Naive B cell (primary cell): ENCODE measurements around the gene SMIM32. TPM values are rescaled to one million over a fixed set of nuclear protein-coding genes. Genes with fewer than 3 reads are reported as not detected.
A peak's percentile ranks its signal among the peaks of the same experiment; 100 is the strongest.

Source experiments
- ATAC-seq, 2 donors: fragments of 150-1000 bp; cut with Tn5 transposase; 2 replicates each; pipeline ENCODE4 v1.10.0; 2021; ENCODE audit warnings: low read depth in 2 of 2, mild to moderate bottlenecking in 2 of 2, moderate library complexity in 2 of 2
- DNase-seq: peaks from one replicate; pipeline ENCODE4 v3.0.0; 2022
- H3K27ac Mint-ChIP-seq, 6 donors: one replicate each; pipeline ENCODE4 v1.8.0; 2020 to 2022; ENCODE audit warnings: mild to moderate bottlenecking in 6 of 6, mixed read lengths in 6 of 6, moderate library complexity in 5 of 6, inconsistent platforms in 2 of 6
- H3K27me3 Mint-ChIP-seq, 3 donors: one replicate each; pipeline ENCODE4 v1.8.0; 2021 to 2022; ENCODE audit warnings: mixed read lengths in 3 of 3, mild to moderate bottlenecking in 1 of 3
- H3K36me3 Mint-ChIP-seq, 2 donors: one replicate each; pipeline ENCODE4 v1.8.0; 2020 to 2022; ENCODE audit warnings: mixed read lengths in 2 of 2, inconsistent platforms in 1 of 2, mild to moderate bottlenecking in 1 of 2
- H3K4me1 Mint-ChIP-seq, 3 donors: one replicate each; pipeline ENCODE4 v1.8.0; 2020 to 2022; ENCODE audit warnings: mixed read lengths in 3 of 3, inconsistent platforms in 1 of 3, mild to moderate bottlenecking in 1 of 3, moderate library complexity in 1 of 3
- H3K4me3 Mint-ChIP-seq, 8 donors: one replicate each; pipeline ENCODE4 v1.8.0; 2020 to 2022; ENCODE audit warnings: mild to moderate bottlenecking in 8 of 8, mixed read lengths in 8 of 8, moderate library complexity in 8 of 8, inconsistent platforms in 2 of 8
- H3K9me3 Mint-ChIP-seq, 7 donors: one replicate each; pipeline ENCODE4 v1.8.0; 2020 to 2022; ENCODE audit warnings: mixed read lengths in 7 of 7, mild to moderate bottlenecking in 5 of 7, inconsistent platforms in 2 of 7, moderate library complexity in 1 of 7
- polyA plus RNA-seq, 6 donors: library from polyadenylated mRNA; unstranded; fragments of 300-500 nt; fragmentation: Illumina TruSeq; gene quantifications; one replicate each; pipeline ENCODE4 v1.2.3, GENCODE V29; 2021; ENCODE audit warnings: low read depth in 6 of 6

SMIM32 gene
- polyA plus RNA-seq, 6 donors from 2014 or later = not detected

DNA sequence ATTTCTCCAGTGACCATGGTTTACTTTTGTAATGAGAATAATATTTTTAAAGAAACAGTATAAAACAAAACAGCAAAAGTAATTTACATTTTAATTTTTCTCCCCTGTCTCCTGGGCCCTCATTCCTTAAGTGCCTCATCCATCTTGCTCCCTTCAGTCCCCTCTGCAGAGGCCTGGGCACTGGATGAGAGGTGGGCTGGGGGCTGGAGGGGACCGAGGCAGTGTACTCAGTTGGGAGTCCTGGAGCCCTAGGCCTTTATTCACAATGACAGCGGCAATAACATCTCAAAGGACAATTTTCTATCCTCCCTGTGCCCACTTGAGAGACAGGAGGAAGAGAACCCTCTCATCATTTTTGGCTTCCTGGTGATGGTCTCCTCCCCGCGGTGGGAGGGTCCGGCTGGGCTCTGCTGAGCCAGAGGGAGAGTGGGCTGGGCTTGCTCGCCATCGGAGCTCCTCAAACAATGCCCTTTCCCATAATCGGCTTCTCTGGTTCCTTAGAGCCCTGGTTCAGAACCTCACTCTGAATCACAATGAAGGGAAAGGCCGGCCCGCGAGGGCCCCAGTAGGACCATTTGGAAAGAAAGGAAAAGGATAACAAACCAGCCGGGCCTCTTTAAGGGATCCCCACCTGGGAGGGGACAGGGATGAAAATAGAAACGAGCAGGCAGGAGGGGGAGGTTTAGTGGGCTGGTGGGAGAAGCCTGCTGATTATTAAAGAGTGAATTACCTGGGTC is 9.7 kb upstream of the SMIM32 start:
- Mint-ChIP-seq H3K4me3 (peak overlapping the region in 1 of 8 donors; percentile 50), H3K27me3 (peaks cover 12 to 67% (median 58%) of the 10 kb centered on the region in 3 donors), H3K4me1 (no peaks in the 10 kb centered on the region), H3K36me3 (no peaks in the 10 kb centered on the region), H3K27ac (peak overlapping the region in 1 of 6 donors; percentile 25), H3K9me3 (peaks cover 0 to 4% (median 0%) of the 10 kb centered on the region in 7 donors)
- no peak for ATAC-seq
- DNase-seq = no peak

GRCh38 chr5:136201870-136202269 is 8.9 kb upstream of the SMIM32 start:
- no peak for ATAC-seq
- Mint-ChIP-seq H3K27ac (peak overlapping the region in 1 of 6 donors; percentile 35), H3K9me3 (peaks cover 0 to 4% (median 0%) of the 10 kb centered on the region in 7 donors), H3K4me1 (no peaks in the 10 kb centered on the region), H3K4me3 (no peak overlapping the region), H3K27me3 (peaks cover 19 to 74% (median 64%) of the 10 kb centered on the region in 3 donors), H3K36me3 (no peaks in the 10 kb centered on the region)
- no peak for DNase-seq

- Mint-ChIP-seq H3K36me3 (no peaks in the 10 kb centered on the region), H3K4me3 (no peak overlapping the region), H3K27me3 (peaks cover 26 to 79% (median 70%) of the 10 kb centered on the region in 3 donors), H3K4me1 (no peaks in the 10 kb centered on the region), H3K9me3 (peaks cover 0 to 4% (median 0%) of the 10 kb centered on the region in 7 donors), H3K27ac (peak overlapping the region in 1 of 6 donors; percentile 42)
- ATAC-seq (no peak), DNase-seq (no peak)
Observed at GRCh38 chr5:136200761-136201160, 7.8 kb upstream of the SMIM32 start.

DNA sequence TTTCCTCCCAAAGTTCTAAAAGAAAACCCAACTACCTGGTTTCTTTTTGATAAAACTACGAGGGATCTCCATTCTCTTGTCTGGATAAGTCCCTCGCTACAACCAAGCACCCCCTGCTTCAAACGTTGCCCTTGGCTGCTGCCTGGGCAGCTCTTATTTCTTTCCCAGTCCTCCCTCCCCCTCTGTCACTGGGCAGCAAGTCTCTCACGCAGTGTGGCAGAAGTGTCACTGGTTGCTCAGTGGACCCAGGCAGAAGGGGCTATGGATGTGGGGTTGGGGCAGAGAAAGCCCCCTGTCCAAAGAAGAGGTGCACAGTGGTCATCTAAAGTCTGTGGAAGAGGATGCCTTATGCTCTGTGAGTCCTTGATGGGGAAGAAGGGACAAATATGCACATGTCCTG is 7.2 kb upstream of the SMIM32 start:
- Mint-ChIP-seq H3K9me3 (no peaks in the 10 kb centered on the region), H3K27ac (no peak overlapping the region), H3K36me3 (no peaks in the 10 kb centered on the region), H3K4me3 (no peak overlapping the region), H3K27me3 (peaks cover 21 to 79% (median 76%) of the 10 kb centered on the region in 3 donors), H3K4me1 (no peaks in the 10 kb centered on the region)
- ATAC-seq = no peak
- no peak for DNase-seq

DNA sequence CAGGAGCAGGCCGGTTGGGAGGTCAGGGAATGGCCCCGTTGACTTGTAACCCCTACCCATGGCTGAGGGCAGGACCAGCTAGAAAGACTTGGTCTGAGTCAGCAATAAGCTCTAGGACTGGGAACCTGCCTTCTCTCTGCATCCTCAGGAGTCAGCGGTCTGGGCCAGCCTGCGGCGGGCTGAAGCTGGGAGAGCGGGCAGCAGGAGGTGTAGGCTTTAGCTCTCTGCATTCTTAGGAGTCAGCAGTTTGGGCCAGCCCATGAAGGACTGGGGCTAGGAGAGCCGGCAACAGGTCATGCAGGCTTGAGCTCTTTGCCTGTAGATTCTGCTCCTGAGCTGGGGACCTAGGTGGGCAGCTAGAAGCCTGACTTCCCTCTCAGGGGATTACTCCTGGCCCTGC is 6.4 kb upstream of the SMIM32 start:
- Mint-ChIP-seq H3K27me3 (peaks cover 24 to 84% (median 81%) of the 10 kb centered on the region in 3 donors), H3K4me1 (no peaks in the 10 kb centered on the region), H3K4me3 (no peak overlapping the region), H3K36me3 (no peaks in the 10 kb centered on the region), H3K27ac (no peak overlapping the region), H3K9me3 (no peaks in the 10 kb centered on the region)
- ATAC-seq = no peak
- no peak for DNase-seq

DNA sequence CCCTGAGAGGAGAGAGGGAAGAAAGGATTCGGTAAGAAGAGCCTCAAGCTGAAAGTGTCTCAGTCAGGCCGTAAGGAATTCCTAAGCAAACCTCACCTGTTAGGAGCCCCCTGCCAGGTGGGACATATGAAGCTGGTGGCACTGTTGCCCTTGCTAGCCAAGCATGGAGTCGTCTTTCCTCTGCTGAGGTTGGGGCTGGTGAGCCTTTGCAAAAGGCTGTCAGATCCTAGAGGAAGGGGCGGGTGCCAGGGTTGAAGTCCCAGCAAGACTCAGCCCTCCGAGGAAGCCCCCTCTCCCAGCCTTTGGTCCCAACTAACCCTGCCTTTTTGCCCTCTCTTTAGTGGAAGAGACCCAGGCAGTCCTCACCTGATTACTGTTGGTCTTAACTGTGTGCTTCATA is 5.5 kb upstream of the SMIM32 start:
- H3K4me1 Mint-ChIP-seq = peaks cover 0 to 4% (median 2%) of the 10 kb centered on the region in 3 donors
- no peaks in the 10 kb centered on the region for H3K9me3 Mint-ChIP-seq
- no peak overlapping the region for H3K4me3 Mint-ChIP-seq
- peaks cover 28 to 84% (median 81%) of the 10 kb centered on the region in 3 donors for H3K27me3 Mint-ChIP-seq
- no peaks in the 10 kb centered on the region for H3K36me3 Mint-ChIP-seq
- H3K27ac Mint-ChIP-seq = no peak overlapping the region
- DNase-seq (no peak), ATAC-seq (no peak)

DNA sequence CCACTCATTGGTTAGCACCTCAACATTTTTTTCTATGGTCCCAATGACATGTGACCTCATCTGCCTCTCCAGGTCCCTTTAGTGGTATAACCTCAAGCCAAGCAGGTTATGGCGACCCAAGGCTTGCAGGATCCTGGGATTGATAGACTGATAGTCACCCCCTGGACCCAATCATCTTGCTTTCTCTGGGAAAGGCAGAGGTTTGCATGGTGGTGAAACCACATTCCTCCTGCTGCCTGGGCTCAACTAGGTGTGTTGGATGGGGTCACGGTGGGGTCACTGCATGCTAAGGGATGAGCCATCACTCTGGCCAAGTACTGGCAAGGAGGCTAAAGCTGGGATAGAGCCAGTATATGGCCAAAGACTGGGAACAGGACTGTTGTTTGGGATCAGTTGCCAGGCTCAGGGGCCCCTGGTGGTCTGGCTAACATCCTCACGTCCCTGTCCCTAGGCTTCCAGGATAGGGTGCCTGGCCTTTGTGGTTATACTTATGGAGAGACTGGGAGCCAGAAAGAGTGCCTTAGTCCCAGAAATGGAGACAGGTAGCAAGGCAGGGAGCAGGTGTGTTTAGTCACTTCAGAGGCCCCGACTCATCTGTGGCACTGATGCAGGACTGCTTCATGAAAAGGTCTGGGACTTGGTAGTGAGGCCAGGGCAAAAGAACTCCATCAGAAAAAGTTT is 4.6 kb upstream of the SMIM32 start:
- H3K36me3 Mint-ChIP-seq = no peaks in the 10 kb centered on the region
- H3K27me3 Mint-ChIP-seq = peaks cover 28 to 83% (median 81%) of the 10 kb centered on the region in 3 donors
- no peak overlapping the region for H3K4me3 Mint-ChIP-seq
- ATAC-seq (no peak), DNase-seq (no peak)
- H3K4me1 Mint-ChIP-seq = peaks cover 0 to 4% (median 4%) of the 10 kb centered on the region in 3 donors
- no peaks in the 10 kb centered on the region for H3K9me3 Mint-ChIP-seq
- H3K27ac Mint-ChIP-seq = no peak overlapping the region

- no peak for ATAC-seq
- no peak for DNase-seq
- peaks cover 0 to 11% (median 8%) of the 10 kb centered on the region in 3 donors for H3K4me1 Mint-ChIP-seq
- peak overlapping the region in 1 of 8 donors; percentile 16 for H3K4me3 Mint-ChIP-seq
- H3K36me3 Mint-ChIP-seq = no peaks in the 10 kb centered on the region
- peaks cover 28 to 81% (median 79%) of the 10 kb centered on the region in 3 donors for H3K27me3 Mint-ChIP-seq
- no peaks in the 10 kb centered on the region for H3K9me3 Mint-ChIP-seq
- peak overlapping the region in 1 of 6 donors; percentile 62 for H3K27ac Mint-ChIP-seq
Observed at GRCh38 chr5:136195971-136196820, 3.2 kb upstream of the SMIM32 start.

DNA sequence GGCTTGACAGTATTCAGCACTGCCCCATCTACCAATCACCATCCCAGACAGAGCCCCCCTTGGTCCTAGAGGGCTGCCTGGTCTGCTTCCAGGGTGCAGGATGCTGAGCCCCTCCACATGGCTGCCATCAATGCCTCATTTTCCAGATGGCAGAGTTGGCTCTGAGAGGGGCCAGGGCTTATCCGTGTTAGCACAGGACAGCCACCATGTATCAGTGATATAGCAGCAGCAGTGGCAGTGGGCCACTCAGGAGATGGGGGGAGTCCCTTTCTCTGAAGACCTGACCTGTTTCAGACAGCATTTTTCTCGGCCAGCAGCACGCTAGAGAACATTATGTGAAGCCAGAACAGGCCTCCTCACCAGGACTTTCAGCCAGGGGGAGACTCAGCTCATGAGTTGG is 1.6 kb upstream of the SMIM32 start:
- Mint-ChIP-seq H3K27ac (no peak overlapping the region), H3K36me3 (no peaks in the 10 kb centered on the region), H3K9me3 (no peaks in the 10 kb centered on the region), H3K4me3 (no peak overlapping the region), H3K27me3 (peaks cover 41 to 80% (median 76%) of the 10 kb centered on the region in 3 donors), H3K4me1 (peaks cover 0 to 12% (median 8%) of the 10 kb centered on the region in 3 donors)
- ATAC-seq (no peak), DNase-seq (no peak)

GRCh38 chr5:136193322-136193935 is 467 bp upstream of the SMIM32 start:
- ATAC-seq (no peak), DNase-seq (no peak)
- Mint-ChIP-seq H3K4me1 (peaks cover 0 to 12% (median 8%) of the 10 kb centered on the region in 3 donors), H3K36me3 (peaks cover 0 to 7% of the 10 kb centered on the region in 2 donors), H3K27me3 (peaks cover 41 to 70% (median 64%) of the 10 kb centered on the region in 3 donors), H3K27ac (no peak overlapping the region), H3K4me3 (peak overlapping the region in 1 of 8 donors; percentile 47), H3K9me3 (no peaks in the 10 kb centered on the region)

DNA sequence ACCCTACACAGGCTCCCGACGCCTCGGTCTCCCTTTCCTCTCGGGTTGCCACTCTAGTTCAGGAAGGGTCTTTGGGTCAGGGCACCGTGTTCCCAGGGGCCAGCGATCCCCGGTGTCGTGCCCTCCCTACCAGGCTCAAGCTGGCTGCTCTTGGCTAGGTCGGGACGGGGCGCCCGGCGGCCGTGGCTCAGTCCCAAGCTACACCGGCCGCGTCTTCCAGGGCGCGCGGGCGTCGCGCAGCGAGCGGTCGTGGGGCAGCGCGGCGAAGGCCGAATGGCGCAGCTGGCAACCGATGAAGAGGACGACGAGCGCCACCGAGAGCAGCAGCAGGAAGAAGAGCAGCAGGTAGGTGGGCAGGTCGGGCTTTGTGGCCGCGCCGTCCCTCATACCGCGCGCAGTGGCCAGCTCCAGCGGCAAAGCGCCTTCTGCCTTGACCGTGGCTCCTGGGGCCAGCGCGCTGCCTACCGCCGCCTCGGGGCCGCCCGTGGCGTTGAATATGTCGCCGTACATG is 892 bp downstream of the SMIM32 start:
- H3K4me3 Mint-ChIP-seq = peak overlapping the region in 2 of 8 donors; percentile 10 to 51

GRCh38 chr5:136191304-136192014 is 1.5 kb downstream of the SMIM32 start:
- H3K4me3 Mint-ChIP-seq = peak overlapping the region in 3 of 8 donors; percentile 8 to 48 (median 10)
- H3K36me3 Mint-ChIP-seq = peaks cover 19 to 25% of the 10 kb centered on the region in 2 donors
- DNase-seq (no peak), ATAC-seq (no peak)
- peaks cover 0 to 12% (median 12%) of the 10 kb centered on the region in 3 donors for H3K4me1 Mint-ChIP-seq
- no peak overlapping the region for H3K27ac Mint-ChIP-seq
- peaks cover 30 to 57% (median 52%) of the 10 kb centered on the region in 3 donors for H3K27me3 Mint-ChIP-seq
- H3K9me3 Mint-ChIP-seq = peaks cover 0 to 7% (median 0%) of the 10 kb centered on the region in 7 donors

More for the DNA sequence above, 892 bp downstream of the SMIM32 start:
- no peak overlapping the region for H3K27ac Mint-ChIP-seq
- DNase-seq = no peak
- peaks cover 34 to 63% (median 58%) of the 10 kb centered on the region in 3 donors for H3K27me3 Mint-ChIP-seq
- peaks cover 13 to 19% of the 10 kb centered on the region in 2 donors for H3K36me3 Mint-ChIP-seq
- no peak for ATAC-seq
- H3K4me1 Mint-ChIP-seq = peaks cover 0 to 12% (median 12%) of the 10 kb centered on the region in 3 donors
- peaks cover 0 to 7% (median 0%) of the 10 kb centered on the region in 7 donors for H3K9me3 Mint-ChIP-seq
